ENCODE measurements around the gene TMEM131L. TPM values are rescaled to one million over a fixed set of nuclear protein-coding genes. Genes with fewer than 3 reads are reported as not detected.

Gene TMEM131L
- total RNA-seq, 1 donor from 2014 or later = 14.1 TPM

DNA sequence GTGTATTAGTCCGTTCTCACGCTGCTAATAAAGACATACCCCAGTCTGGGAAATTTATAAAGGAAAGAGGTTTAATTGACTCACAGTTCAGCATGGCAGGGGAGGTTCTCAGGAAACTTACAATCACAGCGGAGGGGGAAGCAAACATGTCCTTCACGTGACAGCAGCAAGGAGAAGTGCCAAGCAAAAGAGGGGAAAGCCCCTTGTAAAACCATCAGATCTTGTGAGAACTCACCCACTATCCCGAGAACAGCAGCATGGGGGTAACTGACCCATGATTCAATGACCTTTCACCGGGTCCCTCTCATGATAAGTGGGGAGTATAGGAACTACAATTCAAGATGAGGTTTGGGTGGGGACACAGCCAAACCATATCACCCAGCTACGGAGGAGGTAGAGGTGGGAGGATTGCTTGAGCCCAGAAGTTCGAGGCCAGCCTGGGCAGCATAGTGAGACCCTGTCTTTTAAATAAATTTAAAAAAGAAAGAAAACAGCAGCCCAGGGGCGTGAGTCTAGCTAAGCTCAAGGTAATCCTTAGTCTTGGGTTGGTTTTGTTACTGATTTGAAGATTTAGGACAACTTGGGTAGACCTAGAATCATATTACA lies 46.4 kb upstream of the TMEM131L start:
- no peak for DNase-seq
- Histone ChIP-seq H3K4me3 (no peak overlapping the region), H3K36me3 (no peaks in the 10 kb centered on the region), H3K27me3 (no peaks in the 10 kb centered on the region), H3K27ac (no peak overlapping the region), H3K4me1 (no peaks in the 10 kb centered on the region), H3K9me3 (no peaks in the 10 kb centered on the region)
- intact Hi-C loops (cut with DNase I) = no loop called here
- ATAC-seq = no peak
- TF ChIP-seq CTCF (IDR thresholded peaks at IDR 0.05) = no peak

DNA sequence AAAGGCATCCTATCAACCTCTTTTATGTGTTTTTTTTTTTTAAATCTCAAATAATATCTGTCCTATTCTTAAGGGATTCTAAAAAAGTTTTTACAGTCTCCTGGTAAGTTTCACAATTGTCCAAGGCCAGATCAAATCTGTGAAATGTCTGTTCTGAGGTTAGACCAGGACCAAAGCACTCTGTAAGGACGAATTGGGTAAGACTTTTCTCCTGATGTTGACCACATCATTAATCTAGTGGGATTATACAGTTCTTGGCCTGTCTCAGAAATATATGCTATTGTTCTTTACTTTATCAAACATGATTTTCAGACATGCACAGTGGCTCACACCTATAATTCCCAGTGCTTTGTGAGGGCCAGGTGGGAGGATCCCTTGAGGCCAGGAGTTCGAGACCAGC lies 45.8 kb upstream of the TMEM131L start:
- no peaks in the 10 kb centered on the region for H3K9me3 ChIP-seq
- no peak for ATAC-seq
- intact Hi-C loops (cut with DNase I) = no loop called here

GRCh38 chr4:153421941-153422340 lies 44.2 kb upstream of the TMEM131L start:
- intact Hi-C loops (cut with DNase I) = no loop called here
- no peaks in the 10 kb centered on the region for H3K4me1 ChIP-seq

More for the DNA sequence above, 45.8 kb upstream of the TMEM131L start:
- TF ChIP-seq CTCF (IDR thresholded peaks at IDR 0.05) = no peak
- no peaks in the 10 kb centered on the region for H3K4me1 ChIP-seq
- H3K36me3 ChIP-seq = no peaks in the 10 kb centered on the region
- H3K4me3 ChIP-seq = no peak overlapping the region
- no peaks in the 10 kb centered on the region for H3K27me3 ChIP-seq
- DNase-seq = no peak
- H3K27ac ChIP-seq = no peak overlapping the region

GRCh38 chr4:153426207-153426885 lies 39.8 kb upstream of the TMEM131L start:
- Histone ChIP-seq H3K27ac (no peak overlapping the region), H3K27me3 (no peaks in the 10 kb centered on the region), H3K36me3 (no peaks in the 10 kb centered on the region), H3K9me3 (no peaks in the 10 kb centered on the region), H3K4me3 (no peak overlapping the region), H3K4me1 (no peaks in the 10 kb centered on the region)
- intact Hi-C loops (cut with DNase I) = no loop called here
- no peak for DNase-seq
- no peak for ATAC-seq
- TF ChIP-seq CTCF (IDR thresholded peaks at IDR 0.05) = no peak

More at GRCh38 chr4:153421941-153422340, 44.2 kb upstream of the TMEM131L start:
- no peak overlapping the region for H3K27ac ChIP-seq
- DNase-seq (no peak), ATAC-seq (no peak)
- no peak overlapping the region for H3K4me3 ChIP-seq
- no peak for TF ChIP-seq CTCF (IDR thresholded peaks at IDR 0.05)
- H3K27me3 ChIP-seq = no peaks in the 10 kb centered on the region
- H3K36me3 ChIP-seq = no peaks in the 10 kb centered on the region
- no peaks in the 10 kb centered on the region for H3K9me3 ChIP-seq

- H3K36me3 ChIP-seq = no peaks in the 10 kb centered on the region
- no peak overlapping the region for H3K27ac ChIP-seq
- intact Hi-C loops (cut with DNase I) = no loop called here
- H3K27me3 ChIP-seq = no peaks in the 10 kb centered on the region
- no peaks in the 10 kb centered on the region for H3K4me1 ChIP-seq
- H3K4me3 ChIP-seq = no peak overlapping the region
- H3K9me3 ChIP-seq = no peaks in the 10 kb centered on the region
- DNase-seq = no peak
- no peak for ATAC-seq
- no peak for TF ChIP-seq CTCF (IDR thresholded peaks at IDR 0.05)
These were observed 38.6 kb upstream of the TMEM131L start for GRCh38 chr4:153427363-153428071.
